HepG2 (cell line): Measurements from ENCODE around the gene ENTPD2. TPM values are rescaled to one million over a fixed set of nuclear protein-coding genes. Genes with fewer than 3 reads are reported as not detected.
A peak's percentile ranks its signal among the peaks of the same experiment; 100 is the strongest.

Experiments
- ARID2 ChIP-seq: sonication (generic); formaldehyde crosslinking; IDR thresholded peaks from 2 replicates; pipeline ENCODE4 v1.8.1; 2022; ENCODE audit warnings: mild to moderate bottlenecking, missing genetic modification reagents, borderline replicate concordance
- ATF7 ChIP-seq, 2 experiments: fragments of 450-650 bp in 1 of 2; sonication (generic) in 1 of 2; formaldehyde crosslinking in 1 of 2; IDR thresholded peaks; 2 replicates each; pipeline versions ENCODE4 v1.4.0 to v1.6.1; 2016 to 2020; ENCODE audit warnings: antibody characterized with exemption in 1 of 2, mild to moderate bottlenecking in 1 of 2, missing genetic modification reagents in 1 of 2
- BRF2 ChIP-seq: sonication (generic); formaldehyde crosslinking; IDR thresholded peaks from 2 replicates; pipeline ENCODE4 v1.8.1; 2022; ENCODE audit warnings: mild to moderate bottlenecking, missing genetic modification reagents
- ELF1 ChIP-seq: sonication (generic); formaldehyde crosslinking; IDR thresholded peaks from 2 replicates; pipeline ENCODE4 v1.4.0; 2020; ENCODE audit warnings: missing genetic modification reagents
- FOXJ3 ChIP-seq: sonication (generic); formaldehyde crosslinking; IDR thresholded peaks from 2 replicates; pipeline ENCODE4 v1.4.0; 2020; ENCODE audit warnings: missing genetic modification reagents, mild to moderate bottlenecking, borderline replicate concordance
- HNRNPLL ChIP-seq: fragments of 200-400 bp; formaldehyde crosslinking; IDR thresholded peaks from 2 replicates; pipeline ENCODE4 v1.6.1; 2017; ENCODE audit warnings: mild to moderate bottlenecking, low read depth, low read length; ENCODE audit not compliant: poor library complexity, severe bottlenecking
- KDM6A ChIP-seq: IDR thresholded peaks from 2 replicates; pipeline ENCODE4 v1.6.1; 2016; ENCODE audit warnings: low read depth
- MEIS2 ChIP-seq: sonication (generic); formaldehyde crosslinking; IDR thresholded peaks from 2 replicates; pipeline ENCODE4 v1.9.0; 2021; ENCODE audit warnings: mild to moderate bottlenecking, missing genetic modification reagents
- MIXL1 ChIP-seq: IDR thresholded peaks from 2 replicates; pipeline ENCODE4 v1.6.1; 2016
- MTF1 ChIP-seq: sonication (generic); formaldehyde crosslinking; IDR thresholded peaks from 2 replicates; pipeline ENCODE4 v1.5.0; 2020; ENCODE audit warnings: missing genetic modification reagents
- NFRKB ChIP-seq: fragments of 450-650 bp; IDR thresholded peaks from 2 replicates; pipeline ENCODE4 v1.6.1; 2017
- RFX1 ChIP-seq: fragments of 450-650 bp; IDR thresholded peaks from 2 replicates; pipeline ENCODE4 v1.6.1; 2017
- SALL1 ChIP-seq: sonication (generic); formaldehyde crosslinking; IDR thresholded peaks from 2 replicates; pipeline ENCODE4 v1.8.0; 2022; ENCODE audit warnings: mild to moderate bottlenecking, missing genetic modification reagents
- SRSF4 ChIP-seq: fragments of 200-400 bp; formaldehyde crosslinking; IDR thresholded peaks from one replicate; pipeline ENCODE4 v1.6.1; 2018; ENCODE audit warnings: mild to moderate bottlenecking, low read depth, low read length, moderate library complexity; ENCODE audit not compliant: poor library complexity, severe bottlenecking
- TCF7L2 ChIP-seq: IDR thresholded peaks from 2 replicates; pipeline ENCODE4 v1.6.1; 2011; ENCODE audit warnings: mild to moderate bottlenecking, low read depth, low read length, moderate library complexity
- ZBTB38 ChIP-seq: sonication (generic); formaldehyde crosslinking; IDR thresholded peaks from 2 replicates; pipeline ENCODE4 v1.5.1; 2020; ENCODE audit warnings: mild to moderate bottlenecking, missing genetic modification reagents
- ZBTB42 ChIP-seq: sonication (generic); formaldehyde crosslinking; IDR thresholded peaks from 2 replicates; pipeline ENCODE4 v1.5.0; 2020; ENCODE audit warnings: mild to moderate bottlenecking, missing genetic modification reagents
- ZNF230 ChIP-seq: sonication (generic); formaldehyde crosslinking; IDR thresholded peaks from 2 replicates; pipeline ENCODE4 v1.4.0; 2020; ENCODE audit warnings: mild to moderate bottlenecking, missing genetic modification reagents
- ZNF329 ChIP-seq: sonication (generic); formaldehyde crosslinking; IDR thresholded peaks from 2 replicates; pipeline ENCODE4 v1.9.0; 2021; ENCODE audit warnings: low read depth, mild to moderate bottlenecking, missing genetic modification reagents
- ZNF430 ChIP-seq: sonication (generic); formaldehyde crosslinking; IDR thresholded peaks from 2 replicates; pipeline ENCODE4 v1.9.0; 2021; ENCODE audit warnings: mild to moderate bottlenecking, missing genetic modification reagents
- ZNF549 ChIP-seq: sonication (generic); formaldehyde crosslinking; IDR thresholded peaks from 2 replicates; pipeline ENCODE4 v1.5.0; 2020; ENCODE audit warnings: missing genetic modification reagents
- ZNF724P ChIP-seq: sonication (generic); formaldehyde crosslinking; IDR thresholded peaks from 2 replicates; pipeline ENCODE4 v1.8.0; 2022; ENCODE audit warnings: missing genetic modification reagents, borderline replicate concordance
- ZNF749 ChIP-seq: sonication (generic); formaldehyde crosslinking; IDR thresholded peaks from 2 replicates; pipeline ENCODE4 v1.8.0; 2022; ENCODE audit warnings: mild to moderate bottlenecking, missing genetic modification reagents, moderate library complexity, borderline replicate concordance
- ZSCAN29 ChIP-seq: sonication (generic); formaldehyde crosslinking; conservative IDR thresholded peaks from 2 replicates; pipeline ENCODE4 v1.4.0; 2020; ENCODE audit warnings: mild to moderate bottlenecking, missing genetic modification reagents
- polyA plus RNA-seq, 8 experiments: library from polyadenylated mRNA; depleted of rRNA in 3 of 8; stranded (reverse) in 7 of 8; unstranded in 1 of 8; fragments of >200 nt; fragmentation: Illumina TruSeq in 4 of 8; extraction: Trizol in 4 of 8; gene quantifications; 2 replicates each; pipeline versions ENCODE4 v1.2.1 to v1.2.3, GENCODE V29; 2011 to 2016; ENCODE audit warnings: low read depth in 4 of 8, missing spikeins in 1 of 8, mixed read lengths in 1 of 8; ENCODE audit not compliant: insufficient read depth in 1 of 8
- total RNA-seq, 5 experiments: library from RNA; depleted of rRNA; stranded (reverse); fragments of >200 nt; fragmentation: Illumina TruSeq; extraction: Trizol; gene quantifications; 2 replicates each; pipeline ENCODE4 v1.2.3, GENCODE V29; 2016; ENCODE audit warnings: low read depth in 1 of 5
- TF ChIP-seq, protein P1 (sequence below): IDR thresholded peaks from 2 replicates; pipeline ENCODE4 v1.6.1; 2016; ENCODE audit warnings: low read depth, borderline replicate concordance
- TF ChIP-seq, protein P2 (sequence below): sonication (generic); formaldehyde crosslinking; IDR thresholded peaks from 2 replicates; pipeline ENCODE4 v1.8.0; 2022; ENCODE audit warnings: mild to moderate bottlenecking, missing genetic modification reagents, moderate library complexity

The ENTPD2 gene
- total and polyA plus RNA-seq, 2 of the 13 experiments (the other 11 are each of a cell fraction or from before 2014, with no cell fraction given), result 0.95 to 3.2 TPM

- no peak for TF ChIP-seq ZNF549 (CRISPR knock-in tag)
- TF ChIP-seq ZNF724P, result no peak; the same call in 1 of the 2 replicates
- no peak for TF ChIP-seq TCF7L2
- no peak for TF ChIP-seq NFRKB
- no peak for TF ChIP-seq RFX1
- TF ChIP-seq ZNF749, result peak; percentile 53
- TF ChIP-seq HNRNPLL, result peak; percentile 39
- no peak for TF ChIP-seq ATF7 (IDR thresholded peaks at IDR 0.05)
- TF ChIP-seq ATF7 (CRISPR knock-in tag; IDR thresholded peaks at IDR 0.05), result no peak
- TF ChIP-seq SALL1 (CRISPR knock-in tag), result peak; percentile 72
- peak; percentile 62; the same call in 1 of the 2 replicates for TF ChIP-seq ARID2 (CRISPR knock-in tag)
- TF ChIP-seq ZSCAN29, result no peak
- no peak for TF ChIP-seq BRF2 (CRISPR knock-in tag)
- TF ChIP-seq ZNF430 (CRISPR knock-in tag), result peak; percentile 88; the same call in 1 of the 2 replicates
- TF ChIP-seq ZNF230, result no peak
- TF ChIP-seq ZBTB42 (CRISPR knock-in tag), result peak; percentile 63; the same call in 1 of the 2 replicates
- TF ChIP-seq, protein P1, sequence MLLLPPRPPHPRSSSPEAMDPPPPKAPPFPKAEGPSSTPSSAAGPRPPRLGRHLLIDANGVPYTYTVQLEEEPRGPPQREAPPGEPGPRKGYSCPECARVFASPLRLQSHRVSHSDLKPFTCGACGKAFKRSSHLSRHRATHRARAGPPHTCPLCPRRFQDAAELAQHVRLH (CRISPR knock-in tag), result no peak
- TF ChIP-seq ELF1 (CRISPR knock-in tag), result no peak; the same call in 1 of the 2 replicates
- TF ChIP-seq KDM6A (CRISPR knock-in tag), result peak; percentile 69
- TF ChIP-seq MTF1 (CRISPR knock-in tag), result no peak
- TF ChIP-seq FOXJ3, result no peak
- TF ChIP-seq ZNF329, result peak; percentile 66; the same call in 1 of the 2 replicates
- TF ChIP-seq SRSF4, result no peak
- TF ChIP-seq ZBTB38 (CRISPR knock-in tag), result peak; percentile 40
- no peak for TF ChIP-seq MEIS2 (CRISPR knock-in tag)
- TF ChIP-seq, protein P2, sequence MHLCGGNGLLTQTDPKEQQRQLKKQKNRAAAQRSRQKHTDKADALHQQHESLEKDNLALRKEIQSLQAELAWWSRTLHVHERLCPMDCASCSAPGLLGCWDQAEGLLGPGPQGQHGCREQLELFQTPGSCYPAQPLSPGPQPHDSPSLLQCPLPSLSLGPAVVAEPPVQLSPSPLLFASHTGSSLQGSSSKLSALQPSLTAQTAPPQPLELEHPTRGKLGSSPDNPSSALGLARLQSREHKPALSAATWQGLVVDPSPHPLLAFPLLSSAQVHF (CRISPR knock-in tag), result no peak
- TF ChIP-seq MIXL1, result no peak
Measured at GRCh38 chr9:137055385-137056364, 1.8 kb upstream of the ENTPD2 start (continued).
